Neural cell (in vitro differentiated cells): ENCODE results near the gene ZNF837. TPM values are rescaled to one million over a fixed set of nuclear protein-coding genes. Genes with fewer than 3 reads are reported as not detected.

Experiments used
- H2AFZ ChIP-seq: fragments of 200-600, 300-800 bp; sonication (generic), shearing (Covaris generic); 2 replicates; pipeline ENCODE4 v1.6.0; 2014; ENCODE audit warnings: low read depth, mild to moderate bottlenecking, antibody characterized with exemption, low read length, moderate library complexity
- H3F3A ChIP-seq: fragments of 200-600 bp; shearing (Covaris generic); 2 replicates; pipeline ENCODE4 v1.6.1; 2016; ENCODE audit warnings: mild to moderate bottlenecking, moderate library complexity, mixed read lengths, antibody characterized with exemption, low read length; ENCODE audit not compliant: insufficient read depth, poor library complexity, severe bottlenecking
- H3K27ac ChIP-seq: fragments of 200-600, 300-800 bp; sonication (generic), shearing (Covaris generic); 2 replicates; pipeline ENCODE4 v1.5.1; 2014; ENCODE audit warnings: mild to moderate bottlenecking, low read length, moderate library complexity
- H3K27me3 ChIP-seq: fragments of 300-800, 200-600 bp; sonication (generic), shearing (Covaris generic); 2 replicates; pipeline ENCODE4 v1.6.0; 2014; ENCODE audit warnings: mild to moderate bottlenecking, low read depth, low read length, moderate library complexity; ENCODE audit not compliant: insufficient read depth
- H3K36me3 ChIP-seq: fragments of 300-800, 200-600 bp; sonication (generic), shearing (Covaris generic); 2 replicates; pipeline ENCODE4 v1.5.1; 2014; ENCODE audit warnings: mild to moderate bottlenecking, antibody characterized with exemption, low read length, moderate library complexity; ENCODE audit not compliant: insufficient read depth
- H3K4me2 ChIP-seq: fragments of 300-800, 200-600 bp; sonication (generic), shearing (Covaris generic); 2 replicates; pipeline ENCODE4 v1.6.0; 2014; ENCODE audit warnings: mild to moderate bottlenecking, low read length
- H3K4me3 ChIP-seq: fragments of 300-800, 200-600 bp; sonication (generic), shearing (Covaris generic); 2 replicates; pipeline ENCODE4 v1.5.1; 2014; ENCODE audit warnings: mild to moderate bottlenecking, low read length, moderate library complexity
- H3K79me2 ChIP-seq: fragments of 200-600 bp; shearing (Covaris generic); replicated peaks from 2 replicates; pipeline ENCODE4 v1.6.0; 2014; ENCODE audit warnings: mild to moderate bottlenecking, low read length, moderate library complexity; ENCODE audit not compliant: insufficient read depth
- H3K9ac ChIP-seq: fragments of 300-800, 200-600 bp; sonication (generic), shearing (Covaris generic); 2 replicates; pipeline ENCODE4 v1.6.1; 2016; ENCODE audit warnings: mild to moderate bottlenecking, low read length, mixed read lengths
- H3K9me2 ChIP-seq: fragments of 200-600 bp; shearing (Covaris generic); 2 replicates; pipeline ENCODE4 v1.6.1; 2016; ENCODE audit warnings: mild to moderate bottlenecking, low read length, mixed read lengths; ENCODE audit not compliant: insufficient read depth
- H3K9me3 ChIP-seq: fragments of 200-600, 300-800 bp; sonication (generic), shearing (Covaris generic); 2 replicates; pipeline ENCODE4 v1.6.1; 2016; ENCODE audit warnings: mild to moderate bottlenecking, mixed run types, low read length, moderate library complexity, mixed read lengths
- H4K20me1 ChIP-seq: fragments of 200-600 bp; shearing (Covaris generic); 2 replicates; pipeline ENCODE4 v1.6.1; 2016; ENCODE audit warnings: mild to moderate bottlenecking, mixed run types; ENCODE audit not compliant: insufficient read depth
- EP300 ChIP-seq: fragments of 450-650 bp; conservative IDR thresholded peaks from 2 replicates; pipeline ENCODE4 v1.6.1; 2014; ENCODE audit warnings: antibody characterized with exemption, mild to moderate bottlenecking, moderate library complexity; ENCODE audit not compliant: poor library complexity, severe bottlenecking
- EZH2 ChIP-seq: fragments of 200-600, 300-800 bp; shearing (Covaris generic), sonication (generic); IDR thresholded peaks from 2 replicates; pipeline ENCODE4 v1.6.1; 2014; ENCODE audit warnings: antibody characterized with exemption, low read length, borderline replicate concordance, mild to moderate bottlenecking; ENCODE audit not compliant: insufficient read depth, poor library complexity, severe bottlenecking
- MXI1 ChIP-seq: fragments of 450-650 bp; conservative IDR thresholded peaks from 2 replicates; pipeline ENCODE4 v1.6.1; 2014; ENCODE audit warnings: antibody characterized with exemption, mild to moderate bottlenecking; ENCODE audit not compliant: poor library complexity, severe bottlenecking
- POLR2AphosphoS5 ChIP-seq: IDR thresholded peaks from 2 replicates; pipeline ENCODE4 v1.6.1; 2012
- RAD21 ChIP-seq: fragments of 450-650 bp; conservative IDR thresholded peaks from 2 replicates; pipeline ENCODE4 v1.6.1; 2014; ENCODE audit warnings: antibody characterized with exemption, mild to moderate bottlenecking, moderate library complexity
- SMC3 ChIP-seq: fragments of 450-650 bp; conservative IDR thresholded peaks from 2 replicates; pipeline ENCODE4 v1.6.1; 2014; ENCODE audit warnings: antibody characterized with exemption, mild to moderate bottlenecking, moderate library complexity; ENCODE audit not compliant: poor library complexity
- TAF1 ChIP-seq: IDR thresholded peaks from 2 replicates; pipeline ENCODE4 v1.6.1; 2012; ENCODE audit warnings: low read depth
- polyA plus RNA-seq: library from polyadenylated mRNA; depleted of rRNA; stranded (reverse); fragments of >200 nt; gene quantifications from 2 replicates; pipeline ENCODE4 v1.2.3, GENCODE V29; 2014
- TF ChIP-seq, protein P1 (sequence below): IDR thresholded peaks from 2 replicates; pipeline ENCODE4 v1.6.1; 2012; ENCODE audit warnings: borderline replicate concordance
- TF ChIP-seq, protein P2 (sequence below): fragments of 450-650 bp; IDR thresholded peaks from 2 replicates; pipeline ENCODE4 v1.5.1; 2014; ENCODE audit warnings: antibody characterized with exemption, mild to moderate bottlenecking, moderate library complexity; ENCODE audit not compliant: poor library complexity, severe bottlenecking

The ZNF837 gene
- polyA plus RNA-seq, 1 donor from 2014 or later, result 4.5 TPM

DNA sequence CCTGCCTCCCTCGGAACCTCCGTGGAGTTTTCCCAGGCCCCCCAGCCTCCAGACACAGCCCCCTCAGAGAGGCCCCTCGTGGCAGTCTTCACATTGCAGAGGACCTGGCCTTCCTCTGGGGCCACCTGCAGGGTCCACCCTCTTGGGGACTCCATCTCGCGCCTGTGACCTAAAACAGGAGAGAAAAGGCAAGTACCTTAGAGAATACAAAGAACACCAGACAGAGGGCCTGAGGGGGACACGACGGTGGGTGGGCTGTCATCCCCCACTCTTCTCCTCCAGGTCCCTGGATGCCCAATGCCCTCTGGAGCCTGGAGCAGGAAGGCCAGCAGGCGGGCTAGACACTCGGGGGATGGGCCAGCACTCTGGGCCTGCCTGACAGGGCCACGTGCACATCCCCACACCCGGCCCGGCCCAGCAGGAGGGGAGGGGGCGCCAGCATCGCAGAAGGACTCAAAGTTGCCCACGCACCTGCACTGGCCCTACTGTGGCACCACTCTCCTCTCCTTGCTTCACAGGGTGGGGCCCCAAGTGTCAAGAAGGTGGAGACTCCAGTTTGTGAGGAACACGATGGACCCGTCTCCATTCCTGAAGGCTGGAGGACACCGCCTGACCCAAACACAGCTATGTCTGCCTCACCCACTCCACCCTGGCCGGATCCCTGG is 23.2 kb downstream of the ZNF837 start:
- Histone ChIP-seq H3K36me3 (no peaks in the 10 kb centered on the region), H3K9me2 (no peaks in the 10 kb centered on the region), H3K27me3 (no peaks in the 10 kb centered on the region), H3K9ac (no peak overlapping the region), H3K79me2 (no peaks in the 10 kb centered on the region), H3K4me3 (no peak overlapping the region), H3F3A (peaks cover 5% of the 10 kb centered on the region), H4K20me1 (no peaks in the 10 kb centered on the region), H3K27ac (no peak overlapping the region), H2AFZ (no peak overlapping the region), H3K9me3 (no peaks in the 10 kb centered on the region), H3K4me2 (no peak overlapping the region)
- TF ChIP-seq MXI1 (no peak), EZH2 (no peak), POLR2AphosphoS5 (no peak), EP300 (no peak), RAD21 (no peak), SMC3 (no peak), TAF1 (no peak)
- TF ChIP-seq, protein P1, sequence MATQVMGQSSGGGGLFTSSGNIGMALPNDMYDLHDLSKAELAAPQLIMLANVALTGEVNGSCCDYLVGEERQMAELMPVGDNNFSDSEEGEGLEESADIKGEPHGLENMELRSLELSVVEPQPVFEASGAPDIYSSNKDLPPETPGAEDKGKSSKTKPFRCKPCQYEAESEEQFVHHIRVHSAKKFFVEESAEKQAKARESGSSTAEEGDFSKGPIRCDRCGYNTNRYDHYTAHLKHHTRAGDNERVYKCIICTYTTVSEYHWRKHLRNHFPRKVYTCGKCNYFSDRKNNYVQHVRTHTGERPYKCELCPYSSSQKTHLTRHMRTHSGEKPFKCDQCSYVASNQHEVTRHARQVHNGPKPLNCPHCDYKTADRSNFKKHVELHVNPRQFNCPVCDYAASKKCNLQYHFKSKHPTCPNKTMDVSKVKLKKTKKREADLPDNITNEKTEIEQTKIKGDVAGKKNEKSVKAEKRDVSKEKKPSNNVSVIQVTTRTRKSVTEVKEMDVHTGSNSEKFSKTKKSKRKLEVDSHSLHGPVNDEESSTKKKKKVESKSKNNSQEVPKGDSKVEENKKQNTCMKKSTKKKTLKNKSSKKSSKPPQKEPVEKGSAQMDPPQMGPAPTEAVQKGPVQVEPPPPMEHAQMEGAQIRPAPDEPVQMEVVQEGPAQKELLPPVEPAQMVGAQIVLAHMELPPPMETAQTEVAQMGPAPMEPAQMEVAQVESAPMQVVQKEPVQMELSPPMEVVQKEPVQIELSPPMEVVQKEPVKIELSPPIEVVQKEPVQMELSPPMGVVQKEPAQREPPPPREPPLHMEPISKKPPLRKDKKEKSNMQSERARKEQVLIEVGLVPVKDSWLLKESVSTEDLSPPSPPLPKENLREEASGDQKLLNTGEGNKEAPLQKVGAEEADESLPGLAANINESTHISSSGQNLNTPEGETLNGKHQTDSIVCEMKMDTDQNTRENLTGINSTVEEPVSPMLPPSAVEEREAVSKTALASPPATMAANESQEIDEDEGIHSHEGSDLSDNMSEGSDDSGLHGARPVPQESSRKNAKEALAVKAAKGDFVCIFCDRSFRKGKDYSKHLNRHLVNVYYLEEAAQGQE, result no peak
- TF ChIP-seq, protein P2, sequence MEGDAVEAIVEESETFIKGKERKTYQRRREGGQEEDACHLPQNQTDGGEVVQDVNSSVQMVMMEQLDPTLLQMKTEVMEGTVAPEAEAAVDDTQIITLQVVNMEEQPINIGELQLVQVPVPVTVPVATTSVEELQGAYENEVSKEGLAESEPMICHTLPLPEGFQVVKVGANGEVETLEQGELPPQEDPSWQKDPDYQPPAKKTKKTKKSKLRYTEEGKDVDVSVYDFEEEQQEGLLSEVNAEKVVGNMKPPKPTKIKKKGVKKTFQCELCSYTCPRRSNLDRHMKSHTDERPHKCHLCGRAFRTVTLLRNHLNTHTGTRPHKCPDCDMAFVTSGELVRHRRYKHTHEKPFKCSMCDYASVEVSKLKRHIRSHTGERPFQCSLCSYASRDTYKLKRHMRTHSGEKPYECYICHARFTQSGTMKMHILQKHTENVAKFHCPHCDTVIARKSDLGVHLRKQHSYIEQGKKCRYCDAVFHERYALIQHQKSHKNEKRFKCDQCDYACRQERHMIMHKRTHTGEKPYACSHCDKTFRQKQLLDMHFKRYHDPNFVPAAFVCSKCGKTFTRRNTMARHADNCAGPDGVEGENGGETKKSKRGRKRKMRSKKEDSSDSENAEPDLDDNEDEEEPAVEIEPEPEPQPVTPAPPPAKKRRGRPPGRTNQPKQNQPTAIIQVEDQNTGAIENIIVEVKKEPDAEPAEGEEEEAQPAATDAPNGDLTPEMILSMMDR, result no peak

DNA sequence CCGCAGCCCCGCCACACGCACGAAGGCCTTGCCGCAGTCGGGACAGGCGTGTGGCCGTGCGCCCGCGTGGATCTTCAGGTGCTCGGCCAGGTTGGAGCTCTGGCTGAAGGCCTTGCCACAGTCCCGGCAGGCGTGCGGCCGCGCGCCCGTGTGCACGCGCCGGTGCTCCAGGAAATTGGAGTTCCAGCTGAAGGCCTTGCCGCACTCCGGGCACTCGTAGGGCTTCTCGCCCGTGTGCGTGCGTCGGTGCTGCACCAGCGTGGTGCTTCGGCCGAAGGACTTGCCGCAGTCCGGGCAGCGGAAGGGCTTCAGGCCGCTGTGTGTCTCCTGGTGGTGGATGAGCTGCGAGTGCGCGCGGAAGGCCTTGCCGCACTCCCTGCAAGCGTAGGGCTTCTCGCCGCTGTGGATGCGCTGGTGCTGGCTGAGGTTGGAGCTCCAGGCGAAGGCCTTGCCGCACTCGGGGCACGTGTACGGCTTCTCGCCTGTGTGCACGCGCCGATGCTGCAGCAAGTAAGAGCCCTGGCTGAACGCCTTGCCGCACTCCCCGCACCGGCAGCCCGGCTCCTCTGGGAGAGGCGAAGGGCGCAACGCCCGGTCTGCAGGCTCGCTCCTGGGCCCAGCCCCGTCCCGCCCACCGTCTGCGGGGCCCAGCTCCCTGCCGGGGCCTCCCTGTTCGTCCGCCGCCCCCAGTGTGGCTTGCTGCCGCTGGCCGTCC is 23.9 kb downstream of the ZNF837 start:
- Histone ChIP-seq H3K4me2 (no peak overlapping the region), H4K20me1 (no peaks in the 10 kb centered on the region), H3K36me3 (no peaks in the 10 kb centered on the region), H3K9me3 (no peaks in the 10 kb centered on the region), H3K9me2 (no peaks in the 10 kb centered on the region), H3K9ac (no peak overlapping the region), H3K27me3 (no peaks in the 10 kb centered on the region), H3K4me3 (no peak overlapping the region), H2AFZ (no peak overlapping the region), H3K79me2 (no peaks in the 10 kb centered on the region), H3F3A (peaks cover under 1% of the 10 kb centered on the region), H3K27ac (no peak overlapping the region)
- TF ChIP-seq EZH2, result no peak
- TF ChIP-seq SMC3, result no peak
- TF ChIP-seq POLR2AphosphoS5, result no peak
